SHP77 (cell line): Measurements from ENCODE around the gene GCH1.
"Not testable (repeated sequence)": the region's sequence is repeated elsewhere in the genome, so short reads cannot be mapped to it uniquely, and the experiment has no call there.

Experiments
- DNase-seq, 2 experiments: peaks; one replicate each; lab custom pipeline; 2025; lab: John Stamatoyannopoulos, UW

Gene GCH1

GRCh38 chr14:54902521-54903420, at the start of gene GCH1:
GCH1 (minus strand) TSS chr14:54902826; CDS start chr14:54902663, 163 bp downstream.
- DNase-seq, result peak; percentile 62 to 74

GRCh38 chr14:54947230-54947629, 44.6 kb upstream of the GCH1 start:
- DNase-seq, result no peak

- DNase-seq, result no peak
Measured at GRCh38 chr14:54946500-54946899, 43.9 kb upstream of the GCH1 start.

- DNase-seq, result no peak
Measured at GRCh38 chr14:54944737-54945391, 42.2 kb upstream of the GCH1 start.

GRCh38 chr14:54942913-54943312, 40.3 kb upstream of the GCH1 start:
- no peak for DNase-seq

GRCh38 chr14:54936816-54937215, 34.2 kb upstream of the GCH1 start:
- no peak for DNase-seq

- no peak for DNase-seq
Measured at GRCh38 chr14:54935958-54936357, 33.3 kb upstream of the GCH1 start.

GRCh38 chr14:54935100-54935499, 32.5 kb upstream of the GCH1 start:
- DNase-seq, result no peak

- DNase-seq, result no peak
Measured at GRCh38 chr14:54933006-54933405, 30.4 kb upstream of the GCH1 start.

- DNase-seq, result no peak
Measured at GRCh38 chr14:54931598-54932340, 29.1 kb upstream of the GCH1 start.

- DNase-seq, result no peak
Measured at GRCh38 chr14:54931101-54931500, 28.5 kb upstream of the GCH1 start.

GRCh38 chr14:54929556-54929955, 26.9 kb upstream of the GCH1 start:
- no peak for DNase-seq

GRCh38 chr14:54928216-54928615, 25.6 kb upstream of the GCH1 start:
- DNase-seq, result no peak

- no peak for DNase-seq
Measured at GRCh38 chr14:54927551-54927950, 24.9 kb upstream of the GCH1 start.

GRCh38 chr14:54926570-54926969, 23.9 kb upstream of the GCH1 start:
- DNase-seq, result not testable (repeated sequence)

- DNase-seq, result no peak
Measured at GRCh38 chr14:54922598-54922997, 20.0 kb upstream of the GCH1 start.

GRCh38 chr14:54920052-54920451, 17.4 kb upstream of the GCH1 start:
- no peak for DNase-seq

GRCh38 chr14:54919330-54919729, 16.7 kb upstream of the GCH1 start:
- DNase-seq, result no peak

GRCh38 chr14:54918427-54918826, 15.8 kb upstream of the GCH1 start:
- DNase-seq, result no peak

- DNase-seq, result no peak
Measured at GRCh38 chr14:54916101-54916500, 13.5 kb upstream of the GCH1 start.

- no peak for DNase-seq
Measured at GRCh38 chr14:54909817-54910558, 7.4 kb upstream of the GCH1 start.

- DNase-seq, result not testable (repeated sequence)
Measured at GRCh38 chr14:54908973-54909372, 6.3 kb upstream of the GCH1 start.
